Endothelial cell (in vitro differentiated cells): ENCODE measurements around the gene VPS16. TPM values are rescaled to one million over a fixed set of nuclear protein-coding genes. Genes with fewer than 3 reads are reported as not detected.
"Not testable (repeated sequence)": the region's sequence is repeated elsewhere in the genome, so short reads cannot be mapped to it uniquely, and the experiment has no call there.

Source experiments
- DNase-seq: peaks from one replicate; pipeline ENCODE4 v3.0.0; 2021; ENCODE audit warnings: low spot score
- H3K27ac Mint-ChIP-seq: one replicate; pipeline ENCODE4 v1.8.0; 2021; ENCODE audit warnings: mixed read lengths, inconsistent platforms; ENCODE audit not compliant: unreplicated experiment
- H3K27me3 Mint-ChIP-seq: one replicate; pipeline ENCODE4 v1.8.0; 2021; ENCODE audit warnings: mild to moderate bottlenecking, moderate library complexity, mixed read lengths, inconsistent platforms; ENCODE audit not compliant: unreplicated experiment
- H3K36me3 Mint-ChIP-seq: one replicate; pipeline ENCODE4 v1.8.0; 2021; ENCODE audit warnings: mild to moderate bottlenecking, low read depth, mixed read lengths, inconsistent platforms; ENCODE audit not compliant: unreplicated experiment
- H3K4me1 Mint-ChIP-seq: one replicate; pipeline ENCODE4 v1.8.0; 2021; ENCODE audit warnings: mild to moderate bottlenecking, mixed read lengths, inconsistent platforms; ENCODE audit not compliant: unreplicated experiment
- H3K4me3 Mint-ChIP-seq: one replicate; pipeline ENCODE4 v1.8.0; 2021; ENCODE audit warnings: mild to moderate bottlenecking, mixed read lengths, inconsistent platforms; ENCODE audit not compliant: unreplicated experiment
- H3K9me3 Mint-ChIP-seq: one replicate; pipeline ENCODE4 v1.8.0; 2021; ENCODE audit warnings: mixed read lengths, inconsistent platforms; ENCODE audit not compliant: unreplicated experiment
- total RNA-seq: library from RNA; stranded (reverse); fragmentation: NEBNext Ultra II Directional; extraction: Animal tissue kit (Norgen Biotek cat#: 25700); gene quantifications from one replicate; pipeline ENCODE4 v1.2.1, GENCODE V29; 2021; ENCODE audit not compliant: unreplicated experiment
- TF ChIP-seq, protein P1 (sequence below): fragments of 200-600 bp; sonication (generic); IDR thresholded peaks from one replicate; pipeline ENCODE4 v1.5.0; 2021; ENCODE audit warnings: antibody characterized with exemption; ENCODE audit not compliant: unreplicated experiment

VPS16 gene
- total RNA-seq, 1 donor from 2014 or later, result 43.3 TPM

DNA sequence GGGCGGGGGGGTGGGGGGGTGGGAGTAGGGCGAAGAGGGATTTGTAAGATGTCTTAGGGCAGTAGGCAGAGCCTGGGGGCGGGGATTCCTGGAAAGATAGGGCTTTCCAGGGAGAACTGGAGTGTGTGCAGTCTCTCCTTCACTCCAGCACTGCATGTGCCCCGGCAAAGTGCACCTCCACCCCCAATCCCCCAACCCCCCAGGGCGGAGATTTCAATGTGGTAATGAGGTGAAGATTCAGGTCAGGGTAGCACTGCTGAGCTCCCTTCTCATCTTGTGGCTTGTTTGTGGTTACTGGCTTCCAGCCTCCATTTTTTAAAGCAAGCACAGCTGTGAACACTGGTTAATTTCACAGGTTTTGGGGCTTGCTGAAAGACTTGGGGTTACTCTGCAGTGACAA is 18.5 kb upstream of the VPS16 start:
- peaks cover 4% of the 10 kb centered on the region for H3K9me3 Mint-ChIP-seq
- TF ChIP-seq, protein P1, sequence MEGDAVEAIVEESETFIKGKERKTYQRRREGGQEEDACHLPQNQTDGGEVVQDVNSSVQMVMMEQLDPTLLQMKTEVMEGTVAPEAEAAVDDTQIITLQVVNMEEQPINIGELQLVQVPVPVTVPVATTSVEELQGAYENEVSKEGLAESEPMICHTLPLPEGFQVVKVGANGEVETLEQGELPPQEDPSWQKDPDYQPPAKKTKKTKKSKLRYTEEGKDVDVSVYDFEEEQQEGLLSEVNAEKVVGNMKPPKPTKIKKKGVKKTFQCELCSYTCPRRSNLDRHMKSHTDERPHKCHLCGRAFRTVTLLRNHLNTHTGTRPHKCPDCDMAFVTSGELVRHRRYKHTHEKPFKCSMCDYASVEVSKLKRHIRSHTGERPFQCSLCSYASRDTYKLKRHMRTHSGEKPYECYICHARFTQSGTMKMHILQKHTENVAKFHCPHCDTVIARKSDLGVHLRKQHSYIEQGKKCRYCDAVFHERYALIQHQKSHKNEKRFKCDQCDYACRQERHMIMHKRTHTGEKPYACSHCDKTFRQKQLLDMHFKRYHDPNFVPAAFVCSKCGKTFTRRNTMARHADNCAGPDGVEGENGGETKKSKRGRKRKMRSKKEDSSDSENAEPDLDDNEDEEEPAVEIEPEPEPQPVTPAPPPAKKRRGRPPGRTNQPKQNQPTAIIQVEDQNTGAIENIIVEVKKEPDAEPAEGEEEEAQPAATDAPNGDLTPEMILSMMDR, result no peak
- H3K27ac Mint-ChIP-seq, result no peak overlapping the region
- H3K36me3 Mint-ChIP-seq, result peaks cover 10% of the 10 kb centered on the region
- no peak overlapping the region for H3K4me3 Mint-ChIP-seq
- peaks cover 18% of the 10 kb centered on the region for H3K27me3 Mint-ChIP-seq
- DNase-seq, result no peak
- H3K4me1 Mint-ChIP-seq, result peaks cover 5% of the 10 kb centered on the region

DNA sequence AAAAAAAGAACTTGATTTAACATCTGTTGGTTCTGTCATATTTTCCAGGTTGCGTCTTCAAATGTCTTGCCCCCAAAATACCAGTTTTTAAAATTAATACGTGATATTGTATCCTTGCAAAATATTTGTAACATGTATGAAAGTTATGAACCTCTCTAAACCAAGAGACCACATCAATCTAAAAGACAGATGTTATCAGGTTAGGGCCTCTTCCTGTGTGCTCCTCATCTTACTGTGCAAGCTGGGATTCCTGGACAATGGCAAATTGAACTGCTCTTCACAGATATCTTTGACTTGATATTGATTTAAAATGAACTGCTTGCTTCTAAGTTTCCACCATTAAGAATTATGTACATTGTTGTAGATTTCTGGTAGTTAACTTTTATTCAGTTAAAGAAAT is 14.8 kb upstream of the VPS16 start:
- no peaks in the 10 kb centered on the region for H3K36me3 Mint-ChIP-seq
- peaks cover 4% of the 10 kb centered on the region for H3K27me3 Mint-ChIP-seq

DNA sequence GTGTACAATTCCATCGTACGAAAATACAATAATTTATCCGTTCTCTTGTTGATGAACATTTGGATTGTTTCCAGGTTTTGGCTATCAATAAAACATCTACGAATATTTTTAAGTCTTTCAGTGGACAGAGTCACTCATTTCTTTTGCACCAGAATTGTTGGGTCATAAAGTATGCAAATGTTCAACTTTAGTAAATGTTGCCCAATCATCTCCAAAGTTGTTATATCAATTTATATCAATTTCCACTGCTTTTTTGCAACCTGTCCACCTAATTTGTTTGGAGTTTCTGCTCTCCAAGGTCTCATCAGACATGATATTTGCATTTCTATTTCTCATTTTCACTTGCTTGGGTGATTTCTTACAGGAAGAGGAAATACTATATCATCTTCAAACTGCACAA is 13.9 kb upstream of the VPS16 start:
- peaks cover 2% of the 10 kb centered on the region for H3K27me3 Mint-ChIP-seq
- H3K4me3 Mint-ChIP-seq, result no peak overlapping the region
- no peak for DNase-seq
- TF ChIP-seq, protein P1, result no peak
- no peaks in the 10 kb centered on the region for H3K4me1 Mint-ChIP-seq
- peaks cover 4% of the 10 kb centered on the region for H3K9me3 Mint-ChIP-seq
- H3K27ac Mint-ChIP-seq, result no peak overlapping the region
- no peaks in the 10 kb centered on the region for H3K36me3 Mint-ChIP-seq

More for the DNA sequence above, 14.8 kb upstream of the VPS16 start:
- Mint-ChIP-seq H3K4me3 (peak overlapping the region; percentile 7), H3K9me3 (peaks cover 4% of the 10 kb centered on the region), H3K27ac (no peak overlapping the region), H3K4me1 (no peaks in the 10 kb centered on the region)
- TF ChIP-seq, protein P1, result no peak
- no peak for DNase-seq

DNA sequence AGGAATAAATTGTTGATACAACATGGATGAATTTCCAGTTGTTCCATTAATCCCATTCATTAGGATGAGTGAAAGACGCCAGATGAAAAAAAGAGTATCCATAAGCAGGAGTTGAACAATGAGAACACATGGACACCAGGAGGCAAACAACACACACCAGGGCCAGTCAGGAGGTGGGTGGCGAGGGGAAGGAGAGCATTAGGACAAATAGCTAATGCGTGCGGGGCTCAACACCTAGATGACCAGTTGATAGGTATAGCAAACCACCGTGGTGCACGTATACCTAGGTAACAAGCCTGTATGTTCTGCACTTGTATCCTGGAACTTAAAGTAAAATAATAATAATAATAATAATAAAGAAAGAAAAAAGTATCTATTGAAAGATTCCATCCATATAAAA is 11.2 kb upstream of the VPS16 start:
- TF ChIP-seq, protein P1, result no peak
- Mint-ChIP-seq H3K27ac (no peak overlapping the region), H3K4me1 (no peaks in the 10 kb centered on the region), H3K9me3 (peaks cover 4% of the 10 kb centered on the region), H3K27me3 (peaks cover 1% of the 10 kb centered on the region), H3K36me3 (no peaks in the 10 kb centered on the region), H3K4me3 (no peak overlapping the region)
- DNase-seq, result no peak

DNA sequence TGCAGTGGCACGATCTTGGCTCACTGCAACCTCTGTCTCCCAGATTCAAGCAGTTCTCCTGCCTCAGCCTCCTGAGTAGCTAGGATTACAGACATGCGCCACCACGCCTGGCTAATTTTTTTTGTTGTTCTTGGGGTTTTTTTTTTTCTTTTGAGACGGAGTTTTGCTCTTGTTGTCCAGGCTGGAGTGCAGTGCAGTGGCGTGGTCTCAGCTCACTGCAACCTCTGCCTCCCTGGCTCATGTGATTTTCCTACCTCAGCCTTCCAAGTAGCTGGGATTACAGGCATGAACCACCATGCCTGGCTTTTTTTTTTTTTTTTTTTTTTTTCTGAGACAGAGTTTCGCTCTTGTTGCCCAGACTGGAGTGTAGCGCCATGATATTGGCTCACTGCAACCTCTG is 9.3 kb upstream of the VPS16 start:
- H3K36me3 Mint-ChIP-seq, H3K27ac Mint-ChIP-seq, H3K9me3 Mint-ChIP-seq, H3K27me3 Mint-ChIP-seq, DNase-seq, H3K4me3 Mint-ChIP-seq, H3K4me1 Mint-ChIP-seq: not testable (repeated sequence)

DNA sequence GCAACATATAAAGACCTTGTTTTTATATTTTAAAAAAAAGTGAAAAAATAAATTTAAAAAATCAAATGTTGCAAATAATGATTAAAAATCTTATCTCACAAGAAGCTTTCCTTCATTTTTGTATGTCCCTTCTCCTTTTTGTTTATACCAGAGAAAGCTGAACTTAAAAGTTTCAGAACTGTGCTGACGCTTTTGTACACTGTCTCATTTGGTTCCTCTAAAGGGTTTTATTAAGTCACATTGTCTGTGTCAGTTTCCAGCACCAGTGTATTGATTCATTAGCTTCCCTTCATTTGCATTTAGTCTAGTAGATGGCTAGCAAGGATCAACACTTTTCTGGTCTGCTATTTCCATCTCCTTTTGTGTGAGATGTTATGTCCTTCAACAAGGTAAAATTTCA is 6.8 kb upstream of the VPS16 start:
- Mint-ChIP-seq H3K36me3 (peaks cover 21% of the 10 kb centered on the region), H3K9me3 (no peaks in the 10 kb centered on the region), H3K27me3 (peaks cover 8% of the 10 kb centered on the region), H3K4me1 (peaks cover 11% of the 10 kb centered on the region), H3K27ac (no peak overlapping the region), H3K4me3 (no peak overlapping the region)
- DNase-seq, result no peak
- TF ChIP-seq, protein P1, result no peak
